K562 (cell line): ENCODE measurements around the gene ZBTB2. TPM values are rescaled to one million over a fixed set of nuclear protein-coding genes. Genes with fewer than 3 reads are reported as not detected.

Experiments
- EHMT2 ChIP-seq: fragments of 450-650 bp; IDR thresholded peaks from 2 replicates; pipeline ENCODE4 v1.6.1; 2018; ENCODE audit warnings: antibody characterized with exemption
- POLR2B ChIP-seq: fragments of 450-650 bp; IDR thresholded peaks from 2 replicates; pipeline ENCODE4 v1.6.1; 2018; ENCODE audit warnings: low read depth; ENCODE audit not compliant: partially characterized antibody
- PTRF ChIP-seq: fragments of 450-650 bp; IDR thresholded peaks from 2 replicates; pipeline ENCODE4 v1.6.1; 2016; ENCODE audit warnings: mild to moderate bottlenecking, missing genetic modification characterization, missing compliant biosample characterization
- SMARCA5 ChIP-seq: fragments of 450-650 bp; IDR thresholded peaks from 2 replicates; pipeline ENCODE4 v1.6.1; 2016
- SNAPC5 ChIP-seq: fragments of 250-450 bp; sonication (Bioruptor Pico); IDR thresholded peaks from 2 replicates; pipeline ENCODE4 v1.8.0; 2021; ENCODE audit warnings: moderate library complexity, mild to moderate bottlenecking, inconsistent platforms
- SRSF3 ChIP-seq: fragments of 200-400 bp; formaldehyde crosslinking; IDR thresholded peaks from 2 replicates; pipeline ENCODE4 v1.6.1; 2016; ENCODE audit warnings: mild to moderate bottlenecking, low read length, moderate library complexity; ENCODE audit not compliant: insufficient read depth
- TRIM25 ChIP-seq: fragments of 450-650 bp; IDR thresholded peaks from 2 replicates; pipeline ENCODE4 v1.7.0; 2016; ENCODE audit warnings: borderline replicate concordance
- ZBTB26 ChIP-seq: fragments of 450-650 bp; formaldehyde crosslinking; IDR thresholded peaks from 2 replicates; pipeline ENCODE4 v1.4.0; 2022; ENCODE audit warnings: missing genetic modification characterization
- ZMIZ1 ChIP-seq, 2 experiments: fragments of 150-350 bp in 1 of 2; IDR thresholded peaks; 2 replicates each; pipeline ENCODE4 v1.6.1; 2012 to 2016; ENCODE audit warnings: low read depth in 2 of 2, low read length in 2 of 2, mild to moderate bottlenecking in 1 of 2, moderate library complexity in 1 of 2
- ZNF384 ChIP-seq: IDR thresholded peaks from 2 replicates; pipeline ENCODE4 v1.6.1; 2012; ENCODE audit warnings: low read depth, low read length, improper control_type of control experiment
- ZNF586 ChIP-seq: fragments of 450-650 bp; formaldehyde crosslinking; conservative IDR thresholded peaks from 2 replicates; pipeline ENCODE4 v1.4.0; 2020; ENCODE audit warnings: mild to moderate bottlenecking, moderate library complexity
- ZNF75A ChIP-seq: fragments of 450-650 bp; formaldehyde crosslinking; IDR thresholded peaks from 2 replicates; pipeline ENCODE4 v1.4.0; 2020; ENCODE audit warnings: mild to moderate bottlenecking
- polyA plus RNA-seq, 8 experiments: library from polyadenylated mRNA; depleted of rRNA in 4 of 8; stranded (reverse) in 5 of 8; unstranded in 3 of 8; fragments of >200 nt; fragmentation: Nextera tagmentation in 2 of 8; fragmentation: Illumina TruSeq in 1 of 8; extraction: Ambion mirVana in 2 of 8; extraction: Trizol in 1 of 8; gene quantifications; 2 replicates each; pipeline versions ENCODE4 v1.2.1 to v1.2.3, GENCODE V29; 2011 to 2014; ENCODE audit warnings: inconsistent platforms in 1 of 8, missing spikeins in 1 of 8
- total RNA-seq, 7 experiments: library from RNA; depleted of rRNA in 6 of 7; stranded (reverse); fragments of >200 nt in 6 of 7; fragmentation: Illumina TruSeq in 2 of 7; extraction: Trizol in 2 of 7; gene quantifications; 2 replicates each; pipeline versions ENCODE4 v1.2.1 to v1.2.3, GENCODE V29; 2011 to 2021; ENCODE audit warnings: low replicate concordance in 1 of 7

ZBTB2 gene
- total and polyA plus RNA-seq, 9 of the 15 experiments (the other 6 are each of a cell fraction or from before 2014, with no cell fraction given), result 5.1 to 26.2 (median 16.4) TPM

- TF ChIP-seq ZBTB26 (CRISPR knock-in tag) (no peak), EHMT2 (no peak), TRIM25 (no peak), POLR2B (peak; percentile 63), SRSF3 (peak; percentile 40; the same call in 1 of the 2 replicates), ZMIZ1 (IDR thresholded peaks at IDR 0.05; ENCODE audit: low read depth in 2 of 2, low read length in 2 of 2) (no peak), ZNF75A (CRISPR knock-in tag) (no peak), ZNF586 (CRISPR knock-in tag) (no peak), ZNF384 (no peak), SNAPC5 (no peak), PTRF (tag) (no peak), SMARCA5 (no peak)
Measured at GRCh38 chr6:151390851-151391470, 398 bp downstream of the ZBTB2 start (continued).
